HCT116 (cell line): ENCODE results near the gene POLRMT. TPM values are rescaled to one million over a fixed set of nuclear protein-coding genes. Genes with fewer than 3 reads are reported as not detected.
"Not testable (repeated sequence)": the region's sequence is repeated elsewhere in the genome, so short reads cannot be mapped to it uniquely, and the experiment has no call there.

Experiments used
- ATAC-seq: fragments of 200-7000 bp; cut with Tn5 transposase; 2 replicates; pipeline ENCODE4 v1.9.1; 2020; ENCODE audit warnings: mild to moderate bottlenecking, moderate library complexity
- BruUV-seq: library from RNA; stranded (reverse); fragments of 400-500 nt; replicated peaks from 2 replicates; lab custom pipeline; 2021; lab: Mats Ljungman, UMichigan
- CTCF ChIA-PET: fragments of 300-600 bp; sonication (Branson Sonifier 250); formaldehyde crosslinking; loops from one replicate; lab custom pipeline; 2021; ENCODE audit warnings: antibody characterized with exemption; lab: Charles Lee
- POLR2A ChIA-PET: fragments of 300-600, 350-600 bp; sonication (Branson Sonifier 250); formaldehyde crosslinking; loops from one replicate; lab custom pipeline; 2021; ENCODE audit warnings: antibody characterized with exemption; lab: Charles Lee
- RAD21 ChIA-PET, 2 experiments: fragments of 300-600 bp; sonication (Branson Sonifier 250); formaldehyde crosslinking; loops; one replicate each; lab custom pipeline; 2023; ENCODE audit warnings: low total read pairs in 2 of 2; ENCODE audit not compliant: uncharacterized antibody in 2 of 2, unreplicated experiment in 2 of 2, low non-redundant PET in 1 of 2; lab: Charles Lee
- DNase-seq: peaks from one replicate; pipeline ENCODE4 v3.0.0-alpha.2; 2010; ENCODE audit warnings: low read depth, low spot score
- H2AFZ ChIP-seq: fragments of 200-600 bp; shearing (Covaris generic), sonication (generic); 2 replicates; pipeline ENCODE4 v1.6.1; 2017; ENCODE audit warnings: low read depth, mixed run types, mixed read lengths, antibody characterized with exemption, low read length; ENCODE audit not compliant: poor library complexity, severe bottlenecking
- H3K27ac ChIP-seq: 2 replicates; pipeline ENCODE4 v1.5.1; 2012; ENCODE audit warnings: low read depth, low read length
- H3K27me3 ChIP-seq: fragments of 200-600 bp; sonication (generic); 2 replicates; pipeline ENCODE4 v1.6.1; 2016; ENCODE audit warnings: mixed run types, low read length, mixed read lengths; ENCODE audit not compliant: insufficient read depth
- H3K36me3 ChIP-seq, 2 experiments: fragments of 200-500 bp in 1 of 2; fragments of 200-600 bp in 1 of 2; sonication (Bioruptor generic) in 1 of 2; sonication (generic) in 1 of 2; 2 replicates each; pipeline versions ENCODE4 v1.5.1 to v1.6.1; 2014 to 2016; ENCODE audit warnings: low read length in 2 of 2, inconsistent platforms in 1 of 2, mixed read lengths in 1 of 2, mixed run types in 1 of 2; ENCODE audit not compliant: insufficient read depth in 2 of 2, control insufficient read depth in 1 of 2
- H3K4me1 ChIP-seq, 2 experiments: fragments of 200-600 bp in 1 of 2; sonication (generic) in 1 of 2; 2 replicates each; pipeline versions ENCODE4 v1.5.1 to v1.6.1; 2012 to 2017; ENCODE audit warnings: low read length in 2 of 2, inconsistent platforms in 1 of 2, mild to moderate bottlenecking in 1 of 2, mixed read lengths in 1 of 2, mixed run types in 1 of 2, moderate library complexity in 1 of 2; ENCODE audit not compliant: insufficient read depth in 2 of 2, control insufficient read depth in 1 of 2
- H3K4me2 ChIP-seq: fragments of 200-600 bp; sonication (generic); 2 replicates; pipeline ENCODE4 v1.6.1; 2017; ENCODE audit warnings: mixed run types, low read length, mixed read lengths
- H3K4me3 ChIP-seq, 2 experiments: fragments of 200-600 bp in 1 of 2; sonication (generic) in 1 of 2; replicated peaks in 1 of 2; 2 replicates each; pipeline ENCODE4 v1.5.1; 2011 to 2016; ENCODE audit warnings: low read length in 2 of 2, control low read depth in 1 of 2, low read depth in 1 of 2, mild to moderate bottlenecking in 1 of 2, mixed read lengths in 1 of 2, mixed run types in 1 of 2
- H3K79me2 ChIP-seq: fragments of 200-600 bp; sonication (generic); 2 replicates; pipeline ENCODE4 v1.6.1; 2017; ENCODE audit warnings: mild to moderate bottlenecking, mixed run types, low read length, moderate library complexity, mixed read lengths; ENCODE audit not compliant: insufficient read depth
- H3K9ac ChIP-seq: fragments of 200-600 bp; sonication (generic); 2 replicates; pipeline ENCODE4 v1.6.1; 2016; ENCODE audit warnings: low read length, mixed read lengths
- H3K9me2 ChIP-seq: fragments of 200-600 bp; sonication (generic), shearing (Covaris generic); 2 replicates; pipeline ENCODE4 v1.6.1; 2017; ENCODE audit warnings: mixed run types, mild to moderate bottlenecking, moderate library complexity; ENCODE audit not compliant: insufficient read depth
- H3K9me3 ChIP-seq, 2 experiments: fragments of 200-500 bp in 1 of 2; fragments of 200-600 bp in 1 of 2; sonication (Bioruptor generic) in 1 of 2; sonication (generic) in 1 of 2; 2 replicates each; pipeline ENCODE4 v1.6.1; 2014 to 2017; ENCODE audit warnings: low read length in 2 of 2, mixed read lengths in 2 of 2, inconsistent platforms in 1 of 2, low read depth in 1 of 2, mild to moderate bottlenecking in 1 of 2, mixed run types in 1 of 2, moderate library complexity in 1 of 2; ENCODE audit not compliant: control insufficient read depth in 1 of 2, insufficient read depth in 1 of 2
- H4K20me1 ChIP-seq: fragments of 200-600 bp; sonication (generic), shearing (Covaris generic); 2 replicates; pipeline ENCODE4 v1.6.1; 2017; ENCODE audit warnings: mixed run types, mild to moderate bottlenecking, moderate library complexity; ENCODE audit not compliant: insufficient read depth
- CBX3 ChIP-seq: IDR thresholded peaks from 2 replicates; pipeline ENCODE4 v1.6.1; 2012; ENCODE audit warnings: low read depth
- CEBPB ChIP-seq: IDR thresholded peaks from 2 replicates; pipeline ENCODE4 v1.6.1; 2012; ENCODE audit warnings: low read depth
- FOSL1 ChIP-seq: IDR thresholded peaks from 2 replicates; pipeline ENCODE4 v1.6.1; 2012; ENCODE audit warnings: low read depth
- JUND ChIP-seq: IDR thresholded peaks from 2 replicates; pipeline ENCODE4 v1.6.1; 2012
- SP1 ChIP-seq: IDR thresholded peaks from 2 replicates; pipeline ENCODE4 v1.6.1; 2012; ENCODE audit warnings: low read depth
- intact Hi-C: fragments of 100-400 bp; cut with micrococcal nuclease; formaldehyde crosslinking; loops from 2 replicates; pipeline ENCODE4 v1.10.0; 2022
- total RNA-seq: library from RNA; stranded (reverse); gene quantifications from one replicate; pipeline ENCODE4 v1.2.1, GENCODE V29; 2021; ENCODE audit not compliant: unreplicated experiment

POLRMT gene
- total RNA-seq, 1 experiment from 2014 or later, result 138 TPM

DNA sequence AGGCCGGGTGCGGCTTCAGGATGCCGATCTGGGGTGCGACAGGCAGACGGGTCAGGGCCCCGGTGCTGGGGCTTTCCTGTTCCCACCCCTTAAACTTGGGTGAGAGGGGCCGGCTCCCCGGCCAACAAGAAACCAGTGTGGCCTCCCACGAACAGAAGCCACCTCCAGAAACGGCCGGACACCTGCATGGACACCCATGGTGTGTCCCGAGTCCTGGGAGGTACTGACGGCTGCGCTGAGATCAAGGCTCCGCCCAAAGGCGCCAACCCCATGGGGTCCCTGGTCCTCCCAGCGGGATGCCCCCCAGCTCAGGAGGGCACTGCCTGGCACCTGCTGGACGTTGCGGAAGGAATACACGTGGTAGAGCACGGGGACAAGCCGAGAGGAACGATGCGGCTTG is 11.5 kb downstream of the POLRMT start:
- ChIA-PET RAD21 (no interaction called here), POLR2A (no interaction called here)
- Histone ChIP-seq H3K9me3 (no peaks in the 10 kb centered on the region), H2AFZ (no peak overlapping the region), H3K4me2 (no peak overlapping the region), H3K27me3 (no peaks in the 10 kb centered on the region), H3K27ac (no peak overlapping the region), H3K9ac (no peak overlapping the region)
- BruUV-seq, result no TSS peak
- ATAC-seq, result no peak
- TF ChIP-seq SP1 (no peak), FOSL1 (no peak), JUND (no peak), CEBPB (no peak), CBX3 (no peak)
- TF ChIP-seq, all 23 proteins: peak for 0
- CTCF ChIA-PET, result no interaction called here
- H3K4me1 ChIP-seq, result peaks cover 4 to 21% of the 10 kb centered on the region in 2 experiments; a peak in 3 of 4 replicates
- no peak for DNase-seq
- H4K20me1 ChIP-seq, result no peaks in the 10 kb centered on the region
- H3K79me2 ChIP-seq, result no peaks in the 10 kb centered on the region
- peaks cover 0 to 49% of the 10 kb centered on the region in 2 experiments; a peak in 2 of 4 replicates for H3K36me3 ChIP-seq
- H3K4me3 ChIP-seq, result no peak overlapping the region
- intact Hi-C loops, result no loop called here
- no peaks in the 10 kb centered on the region for H3K9me2 ChIP-seq

GRCh38 chr19:621191-621590 is 12.1 kb downstream of the POLRMT start:
- CTCF ChIA-PET, BruUV-seq, H3K79me2 ChIP-seq, H3K9me3 ChIP-seq, POLR2A ChIA-PET, H3K9ac ChIP-seq, H3K9me2 ChIP-seq, ATAC-seq, H2AFZ ChIP-seq, intact Hi-C loops, H3K27me3 ChIP-seq, RAD21 ChIA-PET, H3K27ac ChIP-seq, H3K4me2 ChIP-seq, H4K20me1 ChIP-seq, H3K4me3 ChIP-seq, DNase-seq: not testable (repeated sequence)
- peaks cover 4 to 21% of the 10 kb centered on the region in 2 experiments; a peak in 3 of 4 replicates for H3K4me1 ChIP-seq
- H3K36me3 ChIP-seq, result peaks cover 0 to 49% of the 10 kb centered on the region in 2 experiments; a peak in 2 of 4 replicates
